CD1c-positive myeloid dendritic cell (primary cell): Measurements from ENCODE around the gene PLAAT3.
A peak's percentile ranks its signal among the peaks of the same experiment; 100 is the strongest.
"Not testable (repeated sequence)": the region's sequence is repeated elsewhere in the genome, so short reads cannot be mapped to it uniquely, and the experiment has no call there.

Experiments used
- DNase-seq: peaks from one replicate; pipeline ENCODE4 v3.0.0-alpha.2; 2016; ENCODE audit errors: extremely low spot score

PLAAT3 gene

DNA sequence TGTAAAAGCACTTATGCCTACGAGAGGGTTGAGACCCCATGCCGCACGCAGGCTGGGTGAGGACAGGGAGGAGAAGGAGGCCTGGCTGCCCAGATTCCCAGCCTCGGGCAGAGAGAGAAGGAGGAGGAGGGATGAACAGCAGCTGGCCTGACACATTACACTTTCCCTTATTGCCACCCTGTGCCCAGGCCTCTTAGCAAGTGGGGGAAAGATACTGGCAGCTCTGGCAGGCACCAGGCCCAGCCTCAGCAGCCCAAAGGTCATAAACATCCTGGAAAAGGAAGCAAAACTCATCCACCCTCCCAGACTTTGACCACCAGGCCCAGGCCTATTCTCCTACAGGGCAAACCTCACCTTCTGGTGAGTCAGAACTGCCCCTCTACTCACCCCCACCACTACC lies 4.7 kb downstream of the PLAAT3 start:
- no peak for DNase-seq

DNA sequence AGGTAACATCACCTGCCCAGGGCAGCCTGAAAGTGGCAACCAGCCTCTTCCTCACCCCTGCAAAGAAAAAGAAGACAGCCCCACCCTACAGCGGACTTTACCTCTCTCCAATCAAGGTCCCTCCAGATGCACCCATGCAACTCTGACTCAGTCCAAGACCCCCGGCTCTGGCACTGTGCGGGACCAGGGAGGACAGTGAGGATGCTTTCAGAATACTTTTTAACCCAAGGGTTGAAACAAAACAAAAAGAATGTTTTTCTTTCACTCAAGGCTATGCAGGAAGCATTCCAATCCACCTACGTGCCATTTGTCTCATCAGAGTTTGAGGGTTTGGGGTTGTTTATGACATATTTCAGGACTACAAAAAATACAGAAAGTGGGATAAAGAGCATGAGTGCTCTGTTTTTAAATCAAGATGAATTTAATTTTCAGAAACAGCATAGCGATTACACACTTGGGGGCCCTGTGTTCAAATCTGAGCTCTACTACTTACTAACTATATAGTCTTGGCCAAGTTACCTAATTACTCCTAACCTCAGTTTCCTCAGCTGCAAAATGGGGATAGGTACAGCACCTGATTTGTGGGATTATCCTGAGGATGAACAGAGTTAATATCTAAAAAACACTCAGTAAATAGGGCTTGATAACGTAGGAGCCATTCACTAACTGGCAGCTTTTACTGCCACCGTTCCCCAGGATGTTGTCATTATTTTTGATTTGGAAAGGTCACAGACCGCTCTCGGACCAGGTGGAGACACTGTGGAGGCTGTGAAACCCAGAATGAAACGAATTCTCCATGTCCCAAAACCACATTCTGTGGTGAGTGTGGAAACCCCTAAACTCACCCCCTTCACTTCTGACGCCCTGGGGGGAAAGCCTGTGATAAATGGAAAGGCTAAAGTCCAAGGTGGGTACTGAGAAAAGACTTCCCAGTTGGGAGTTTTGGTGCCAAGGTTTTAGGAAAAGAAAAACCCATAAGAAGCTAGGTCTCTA lies 5.6 kb downstream of the PLAAT3 start:
- no peak for DNase-seq

DNA sequence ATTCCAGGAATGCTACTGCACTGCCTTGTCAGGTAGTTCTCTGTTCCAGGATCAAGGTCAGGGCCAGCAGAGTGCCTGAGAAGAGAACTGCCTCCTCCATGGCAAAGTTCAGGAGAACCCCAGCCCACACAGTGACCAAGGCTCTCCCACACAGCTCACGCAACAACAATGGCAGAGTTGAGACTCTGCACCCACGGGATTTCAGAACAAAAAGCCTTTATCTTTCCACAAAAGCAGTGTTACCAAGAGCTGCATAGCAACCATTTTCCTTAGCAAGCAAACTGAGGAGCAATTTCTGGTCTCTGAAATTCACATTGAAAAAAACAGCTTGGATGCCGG lies 11.1 kb downstream of the PLAAT3 start:
- peak; percentile 87 for DNase-seq

DNA sequence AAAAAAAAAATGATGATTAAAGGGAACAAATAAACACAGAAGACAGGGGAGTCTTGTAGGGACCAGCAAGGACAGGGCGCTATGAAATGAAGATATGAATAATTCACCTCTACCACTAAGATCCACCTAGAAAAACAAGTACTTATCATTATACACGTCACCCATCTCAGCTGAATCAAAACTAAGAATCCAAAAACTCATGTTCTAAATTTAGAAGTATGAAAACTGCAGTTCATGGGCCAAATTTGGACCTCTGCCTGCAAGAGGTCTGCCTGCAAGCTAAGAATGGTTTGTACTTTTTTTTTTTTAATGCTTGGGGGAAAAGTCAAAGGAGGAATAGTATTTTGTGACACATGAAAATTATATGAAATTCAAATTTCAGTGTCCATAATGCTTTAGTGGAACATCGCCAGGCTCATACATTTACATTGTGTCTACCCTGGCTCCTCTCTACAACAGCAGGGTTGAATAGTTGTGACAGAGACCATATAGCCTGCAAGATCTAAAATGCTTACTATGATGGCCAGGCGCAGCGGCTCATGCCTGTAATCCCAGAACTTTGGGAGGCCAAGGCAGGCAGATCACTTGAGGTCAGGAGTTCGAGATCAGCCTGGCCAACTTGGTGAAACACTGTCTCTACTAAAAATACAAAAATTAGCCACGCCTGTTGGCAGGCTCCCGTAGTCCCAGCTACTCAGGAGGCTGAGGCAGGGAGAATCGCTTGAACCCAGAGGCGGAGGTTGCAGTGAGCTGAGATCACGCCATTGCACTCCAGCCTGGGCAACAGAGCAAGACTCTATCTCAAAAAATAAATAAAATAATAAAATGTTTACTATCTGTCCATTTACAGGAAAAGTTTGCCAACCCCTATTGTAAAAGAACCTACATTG lies 11.7 kb downstream of the PLAAT3 start:
- not testable (repeated sequence) for DNase-seq

DNA sequence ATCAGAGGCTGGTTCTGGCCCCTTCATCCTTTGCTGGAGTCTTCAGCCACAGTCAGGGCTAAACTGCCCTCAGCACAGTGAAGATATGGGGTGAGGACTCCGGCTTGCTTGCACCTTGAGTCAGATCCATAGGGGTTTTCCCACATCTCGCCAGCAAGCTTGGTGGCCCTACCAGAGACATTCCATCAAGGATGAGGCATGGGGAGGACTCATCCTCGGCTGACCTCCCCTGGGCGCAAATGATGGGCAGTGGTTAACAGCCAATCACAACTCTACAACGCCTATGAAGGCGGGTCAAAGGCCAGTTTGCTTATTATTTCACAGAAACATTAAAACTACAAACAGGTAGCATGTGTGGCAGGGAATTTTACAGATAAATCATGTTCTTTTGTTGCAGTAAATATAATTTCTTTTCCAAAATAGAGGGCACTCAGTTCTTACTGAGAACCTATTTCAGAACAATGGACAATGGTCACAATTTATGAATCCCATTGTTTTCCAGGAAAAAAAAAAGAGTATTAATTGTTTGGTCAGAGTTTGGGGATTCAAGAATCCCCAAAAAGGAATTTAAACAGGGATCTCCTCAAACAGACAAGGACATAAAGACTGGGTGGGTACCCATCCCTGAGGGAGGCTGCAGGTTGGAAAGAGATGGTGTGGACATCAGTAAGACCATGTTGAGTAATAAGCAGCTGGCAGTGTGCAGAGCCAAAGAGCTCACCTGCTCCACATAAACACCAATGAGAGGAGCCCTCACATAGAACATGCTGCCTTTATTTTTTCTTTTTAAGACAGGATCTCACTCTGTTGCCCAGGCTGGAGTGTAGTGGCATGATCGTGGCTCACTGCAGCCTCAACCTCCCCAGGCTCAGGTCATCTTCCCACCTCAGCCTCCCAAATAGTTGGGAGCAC lies 14.8 kb downstream of the PLAAT3 start:
- DNase-seq = no peak

DNA sequence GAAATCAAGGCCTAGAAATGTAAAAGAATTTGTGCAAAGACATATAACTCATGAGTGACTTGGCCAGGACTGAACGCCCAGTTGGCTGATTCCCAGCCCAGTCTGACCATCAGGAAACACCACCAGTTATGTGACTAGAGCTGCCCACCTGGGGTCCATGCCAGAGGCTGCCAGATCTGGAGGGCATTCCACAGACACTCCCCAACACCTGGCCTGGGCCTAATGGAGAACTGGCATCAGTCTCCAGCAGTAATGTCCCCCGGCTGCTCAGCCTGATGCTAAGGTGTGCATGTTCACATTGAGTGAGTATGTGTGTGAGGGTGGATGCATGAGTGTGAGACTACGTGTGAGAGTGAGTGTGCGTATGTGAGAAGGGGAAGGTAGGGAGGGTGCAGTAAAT lies 15.7 kb downstream of the PLAAT3 start:
- DNase-seq = no peak

DNA sequence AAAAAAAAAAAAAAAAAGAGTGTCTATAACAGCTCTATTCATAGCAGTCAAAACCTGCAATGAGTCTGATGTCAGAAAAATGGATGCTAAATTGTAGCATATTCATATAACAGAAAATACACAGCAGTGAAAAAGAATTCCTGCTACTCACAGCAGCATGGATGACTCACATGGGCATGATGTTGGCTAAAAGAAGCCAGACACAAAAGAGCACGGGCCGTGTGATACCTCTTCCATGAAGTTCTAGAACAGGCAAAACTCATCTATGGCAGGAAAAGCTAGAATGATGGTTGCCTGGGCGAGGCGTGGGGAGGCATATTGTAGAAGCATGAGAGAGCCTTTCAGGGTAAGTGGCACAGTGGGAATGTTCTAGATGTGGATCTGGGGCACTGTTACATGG lies 18.9 kb downstream of the PLAAT3 start:
- DNase-seq = no peak

DNA sequence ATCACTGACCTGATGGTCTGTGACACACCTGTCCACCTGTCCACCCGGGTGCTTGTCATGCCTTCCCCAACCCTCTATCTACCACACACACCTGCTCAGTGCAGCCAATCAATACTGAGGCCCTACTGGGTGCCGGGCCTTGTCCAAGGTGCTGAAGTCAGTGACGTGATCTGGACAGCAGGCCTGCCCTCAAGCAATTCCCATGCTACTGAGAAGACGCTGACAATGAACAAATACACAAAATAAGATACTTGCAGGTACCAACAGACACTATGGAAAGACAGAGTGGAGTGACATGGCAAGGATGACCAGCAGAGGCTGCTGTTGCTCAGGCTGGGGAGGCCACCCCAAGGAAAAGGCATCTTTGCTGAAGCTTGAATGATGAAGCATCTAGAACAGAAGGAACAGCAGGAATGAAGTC lies 21.2 kb downstream of the PLAAT3 start:
- peak; percentile 46 for DNase-seq

DNA sequence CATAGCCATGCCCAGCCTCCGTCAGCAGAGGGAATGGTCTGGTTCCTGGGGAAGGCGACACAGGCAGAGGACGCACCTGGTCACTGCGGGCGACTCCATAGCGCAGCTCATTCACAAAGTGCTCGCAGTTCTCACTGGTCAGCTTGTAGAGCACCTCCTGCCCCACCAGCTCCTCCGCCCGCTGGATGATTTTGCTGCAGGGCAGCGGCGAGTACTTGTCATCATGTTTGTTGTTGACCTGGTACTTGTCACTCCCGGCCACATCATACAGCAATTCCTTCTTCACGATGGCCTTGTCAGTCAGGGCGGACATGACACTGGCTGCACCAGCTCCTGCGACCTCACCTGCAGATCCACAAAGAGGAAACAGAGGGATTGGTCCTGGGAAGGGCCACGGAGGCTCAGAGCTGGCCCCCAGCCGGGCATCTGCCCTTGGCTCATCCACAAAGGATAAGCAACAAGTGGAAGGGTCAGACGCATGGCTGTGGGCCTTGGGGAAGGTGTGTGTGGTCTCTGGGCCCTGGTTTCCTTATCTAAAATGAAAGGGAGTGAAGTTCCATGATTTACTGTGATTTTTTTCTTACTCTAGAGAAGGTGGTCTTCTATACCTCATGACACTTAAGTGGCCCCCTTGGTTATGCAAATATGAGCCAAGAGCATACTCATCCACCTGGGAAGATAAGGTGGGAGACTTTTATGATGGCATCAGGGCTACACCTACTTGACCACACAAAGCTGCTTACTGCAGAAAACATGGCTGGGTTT lies 24.0 kb downstream of the PLAAT3 start:
- DNase-seq = no peak

DNA sequence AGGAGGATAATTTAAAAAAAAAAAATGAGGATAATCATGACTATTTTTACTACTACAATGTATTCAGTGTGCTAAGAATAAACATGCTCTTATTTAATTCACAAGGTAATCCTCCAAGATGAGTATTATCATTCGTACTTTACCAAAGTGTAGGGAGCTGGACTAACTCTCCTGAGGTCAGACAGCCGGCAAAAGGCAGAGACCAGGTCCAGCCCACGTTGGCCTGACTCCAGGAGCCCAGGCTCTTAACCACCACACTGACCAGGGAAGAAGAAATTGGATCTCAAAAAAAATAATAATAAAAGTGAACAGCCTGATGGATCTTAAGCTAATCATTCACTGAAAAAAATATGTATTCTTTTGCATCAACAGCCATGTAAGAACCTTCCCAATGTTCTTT lies 25.2 kb downstream of the PLAAT3 start:
- DNase-seq = no peak

DNA sequence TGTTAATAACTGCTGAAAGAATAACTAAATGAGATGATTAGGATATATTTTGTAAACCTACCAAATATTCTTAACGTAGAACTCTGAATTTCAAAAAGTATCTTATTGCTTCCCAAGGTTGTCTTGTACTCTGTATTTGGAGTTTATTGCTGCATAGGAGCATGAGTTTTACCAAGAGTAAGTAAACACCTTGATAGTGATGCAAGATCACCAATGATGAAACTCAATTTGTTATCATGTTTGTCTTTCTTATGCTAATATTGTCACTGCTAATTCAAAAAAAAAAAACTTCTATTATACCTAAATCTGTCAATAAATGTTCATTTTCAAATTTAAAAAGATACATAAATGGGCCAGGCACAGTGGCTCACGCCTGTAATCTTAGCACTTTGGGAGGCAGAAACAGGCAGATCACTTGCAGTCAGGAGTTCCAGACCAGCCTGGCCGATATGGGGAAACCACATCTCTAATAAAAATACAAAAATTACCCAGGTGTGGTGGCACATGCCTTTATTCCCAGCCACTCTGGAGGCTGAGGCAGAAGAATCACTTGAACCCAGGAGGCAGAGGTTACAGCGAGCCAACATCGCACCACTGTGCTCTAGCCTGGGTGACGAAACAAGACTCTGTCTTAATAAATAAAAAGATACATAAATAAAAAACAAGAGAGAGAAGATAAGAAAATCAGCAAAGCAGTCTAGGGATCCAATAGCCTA lies 27.6 kb downstream of the PLAAT3 start:
- DNase-seq = no peak

DNA sequence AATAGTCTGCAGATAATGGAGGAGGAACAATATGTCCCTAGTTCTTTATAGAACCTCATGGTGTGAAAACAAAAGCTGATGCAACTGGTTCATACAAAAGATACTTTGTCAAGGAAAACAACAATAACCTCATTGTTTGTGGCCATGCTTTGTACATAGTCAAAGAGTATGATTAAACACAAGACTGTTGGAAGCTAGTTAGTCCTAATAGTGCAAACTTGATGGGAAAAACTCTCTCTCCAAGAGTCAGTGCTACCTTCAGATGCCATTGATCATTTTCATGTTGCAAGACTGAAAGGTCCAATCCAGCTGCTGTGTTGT lies 30.9 kb downstream of the PLAAT3 start:
- DNase-seq = no peak

DNA sequence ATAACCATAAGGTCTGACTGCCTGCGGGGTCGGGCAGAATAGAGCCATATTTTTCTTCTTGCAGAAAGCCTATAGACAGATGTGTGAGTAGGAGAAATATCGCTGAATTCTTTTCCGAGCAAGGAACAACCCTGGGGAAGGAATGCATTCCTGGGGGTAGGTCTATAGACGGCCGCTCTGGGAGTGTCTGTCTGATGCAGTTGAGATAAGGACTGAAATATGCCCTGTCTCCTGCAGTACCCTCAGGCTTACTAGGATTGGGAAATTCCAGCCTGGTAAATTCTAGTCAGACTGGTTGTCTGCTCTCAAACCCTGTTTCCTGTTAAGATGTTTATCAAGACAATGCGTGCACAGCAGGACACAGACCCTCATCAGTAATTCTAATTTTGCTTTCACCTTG lies 33.0 kb downstream of the PLAAT3 start:
- DNase-seq = not testable (repeated sequence)

DNA sequence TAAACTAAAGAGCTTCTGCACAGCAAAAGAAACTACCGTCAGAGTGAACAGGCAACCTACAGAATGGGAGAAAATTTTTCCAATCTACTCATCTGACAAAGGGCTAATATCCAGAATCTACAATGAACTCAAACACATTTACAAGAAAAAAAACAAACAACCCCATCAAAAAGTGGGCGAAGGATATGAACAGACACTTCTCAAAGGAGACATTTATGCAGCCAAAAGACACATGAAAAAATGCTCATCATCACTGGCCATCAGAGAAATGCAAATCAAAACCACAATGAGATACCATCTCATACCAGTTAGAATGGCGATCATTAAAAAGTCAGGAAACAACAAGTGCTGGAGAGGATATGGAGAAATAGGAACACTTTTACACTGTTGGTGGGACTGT lies 35.4 kb downstream of the PLAAT3 start:
- not testable (repeated sequence) for DNase-seq

DNA sequence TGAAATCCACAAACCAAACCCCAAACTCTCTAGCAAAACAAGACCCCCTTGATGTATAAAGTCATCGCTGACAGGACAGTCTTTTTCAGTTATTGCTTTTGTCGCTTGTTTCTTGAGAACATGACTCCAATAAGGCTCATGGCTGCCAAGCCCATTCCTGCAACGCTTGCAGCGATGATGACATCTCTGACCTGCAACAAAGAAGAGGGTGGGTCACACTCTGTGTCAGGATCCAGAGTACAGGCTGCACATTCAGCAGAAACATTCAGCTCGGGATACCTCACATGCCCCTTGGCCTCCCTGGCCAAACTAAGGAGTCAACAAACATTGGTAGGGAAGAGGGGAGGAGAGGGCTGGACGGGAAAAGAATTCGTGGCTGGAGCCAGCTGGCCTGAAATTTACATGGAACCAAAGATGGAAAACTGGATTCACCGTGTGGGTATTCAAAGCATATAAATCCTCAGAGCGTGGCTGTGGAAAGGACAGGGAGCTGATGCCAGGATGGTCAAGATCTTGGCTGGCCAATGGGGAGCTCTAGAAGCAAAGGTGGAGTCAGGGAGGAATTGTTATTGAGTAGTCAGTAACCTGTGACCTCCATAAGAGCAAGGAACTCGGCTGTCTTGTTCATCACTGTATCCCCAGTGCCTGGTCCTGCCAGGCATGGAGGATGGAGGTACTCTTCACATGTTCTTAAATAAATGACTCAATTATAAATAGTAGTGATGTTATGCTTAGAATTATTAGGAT lies 39.2 kb downstream of the PLAAT3 start:
- DNase-seq = no peak

DNA sequence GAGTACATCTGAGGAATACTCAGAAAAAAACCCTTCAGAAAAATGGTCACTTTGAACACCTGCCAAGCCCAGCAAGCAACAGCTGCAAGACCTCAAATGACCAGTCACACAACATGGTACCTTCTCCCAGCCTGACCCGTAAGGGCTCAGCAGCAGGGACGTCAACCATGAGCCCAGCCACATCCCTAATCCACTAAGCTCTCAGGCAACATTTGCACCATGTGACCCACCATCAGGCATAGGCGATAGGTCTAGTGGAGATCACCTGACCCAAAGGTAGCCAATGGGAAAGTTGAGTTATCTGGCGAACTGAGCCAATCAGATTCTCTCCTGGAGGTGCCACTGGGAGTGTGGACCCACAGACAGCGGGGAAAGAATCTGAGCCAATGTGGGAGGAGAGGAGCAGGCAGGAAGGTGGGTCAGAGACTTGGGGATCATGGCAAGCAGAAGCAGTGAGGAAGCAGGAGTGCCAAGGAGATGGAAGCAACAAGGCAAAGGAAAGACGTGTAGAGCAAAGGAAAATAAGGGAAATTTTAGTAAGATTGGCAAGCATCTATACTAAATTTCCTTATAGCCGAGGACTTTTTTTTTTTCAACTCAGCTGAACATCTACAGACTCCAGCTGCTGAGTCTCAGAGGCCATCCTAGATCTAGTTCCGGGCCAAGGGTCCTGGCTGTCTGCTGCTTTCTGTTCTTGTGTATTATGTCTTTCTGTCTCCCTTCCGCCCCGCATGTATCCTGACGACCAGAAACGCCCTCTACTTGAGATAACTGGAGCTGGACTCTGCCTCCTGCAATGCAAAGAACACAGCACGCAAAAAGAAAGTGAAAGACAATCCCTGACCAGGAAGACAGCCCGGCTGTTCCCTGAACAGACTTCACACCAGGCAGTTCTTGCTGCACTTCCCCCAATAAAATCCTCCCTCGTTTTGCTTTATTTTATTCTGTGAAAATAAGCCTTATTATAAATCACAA lies 40.1 kb downstream of the PLAAT3 start:
- peak; percentile 41 for DNase-seq

DNA sequence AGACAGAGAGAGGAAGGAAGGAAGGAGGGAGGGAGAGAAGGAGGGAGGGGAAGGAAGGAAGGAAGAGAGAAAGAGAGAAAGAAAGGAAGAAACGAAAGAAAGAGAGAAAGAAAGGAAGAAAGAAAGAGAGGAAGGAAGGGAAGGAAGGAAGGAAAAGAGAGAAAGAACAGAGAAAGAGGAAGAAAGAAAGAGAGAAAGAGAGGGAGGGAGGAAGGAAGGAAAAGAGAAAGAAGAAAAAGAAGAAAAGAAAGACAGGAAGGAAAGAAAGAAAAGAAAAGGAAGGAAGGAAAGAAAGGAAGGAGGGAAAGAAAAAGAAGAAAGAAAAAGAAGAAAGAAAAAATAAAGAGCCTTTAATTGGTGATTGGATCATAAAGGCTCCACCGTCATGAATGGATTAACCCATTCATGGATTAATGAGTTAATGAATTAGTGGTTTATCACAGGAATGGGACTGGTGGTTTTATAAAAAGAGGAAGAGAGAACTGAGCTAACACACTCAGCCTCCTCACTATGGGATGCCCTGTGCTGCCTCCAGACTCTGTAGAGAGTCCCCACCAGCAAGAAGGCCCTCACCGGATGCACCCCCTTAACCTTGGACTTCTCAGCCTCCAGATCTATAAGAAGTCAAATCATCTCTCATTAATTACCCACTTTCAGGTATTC lies 42.1 kb downstream of the PLAAT3 start:
- DNase-seq = peak; percentile 26

DNA sequence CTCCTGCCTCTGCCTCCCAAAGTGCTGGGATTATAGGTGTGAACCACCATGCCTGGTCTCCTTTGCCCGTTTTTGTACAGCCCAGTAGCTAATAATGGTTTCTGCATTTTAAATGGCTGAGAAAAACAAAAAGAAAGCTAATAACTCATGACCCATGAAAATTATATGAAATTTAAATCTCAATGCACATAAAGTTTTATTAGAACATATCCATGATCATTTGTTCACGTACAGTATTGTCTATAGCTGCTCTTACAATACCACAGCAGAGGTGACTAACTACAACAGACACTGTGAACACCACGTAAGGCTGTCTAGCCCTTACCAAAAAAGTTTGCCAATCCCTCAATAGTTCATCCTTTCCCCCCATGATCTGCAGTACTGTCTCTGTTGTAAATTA lies 44.7 kb downstream of the PLAAT3 start:
- DNase-seq = no peak
